ENCODE results near the gene UQCRC1.

UQCRC1 gene

DNA sequence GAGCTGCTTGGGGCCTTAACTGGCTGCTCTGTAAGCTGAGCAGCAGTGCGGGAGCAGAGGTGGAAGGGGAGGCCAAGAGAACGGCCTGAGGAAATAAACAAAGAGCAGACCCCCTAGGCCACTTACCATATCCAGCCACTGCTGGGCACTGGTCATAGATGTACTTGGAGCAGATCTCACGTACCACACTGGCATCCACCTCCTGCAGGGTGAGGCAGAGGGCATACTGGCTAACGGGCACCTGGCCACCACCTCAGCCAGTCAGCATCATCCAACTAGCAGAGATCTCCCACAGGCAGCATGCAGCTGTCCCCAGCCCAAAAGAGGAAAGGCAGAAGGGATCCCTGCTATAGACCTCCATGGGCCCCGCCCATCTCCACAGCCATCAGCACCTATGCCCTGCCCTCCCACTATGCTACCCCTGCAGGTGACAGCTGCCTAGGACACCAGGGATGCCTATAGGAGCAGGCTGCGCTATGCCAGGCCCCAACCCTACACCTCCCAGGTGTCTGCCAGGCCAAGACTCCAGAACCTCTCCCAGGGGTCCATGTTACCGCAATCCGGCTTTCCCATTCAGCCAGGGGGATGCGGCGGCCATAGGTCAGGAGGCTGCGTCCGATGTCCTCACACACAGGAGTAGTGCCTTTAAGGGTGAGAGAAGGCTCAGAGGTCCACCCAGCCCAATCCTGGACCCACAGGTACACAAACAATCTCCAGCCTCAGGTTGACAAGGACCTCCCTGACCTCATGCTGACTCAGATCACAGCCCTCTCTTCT, 9.7 kb downstream of the UQCRC1 start:
- Histone ChIP-seq H3K4me1 (ENCODE audit: insufficient read depth, low read length) (no peaks in the 10 kb centered on the region), H3K36me3 (ENCODE audit: insufficient read depth, low read length) (peaks cover 73% of the 10 kb centered on the region), H3K4me3 (ENCODE audit: low read length) (no peak overlapping the region), H3K9me3 (ENCODE audit: low read length) (no peaks in the 10 kb centered on the region), H3K27me3 (ENCODE audit: insufficient read depth, low read length) (no peaks in the 10 kb centered on the region), H2AFZ (ENCODE audit: low read depth, low read length) (no peak overlapping the region)

DNA sequence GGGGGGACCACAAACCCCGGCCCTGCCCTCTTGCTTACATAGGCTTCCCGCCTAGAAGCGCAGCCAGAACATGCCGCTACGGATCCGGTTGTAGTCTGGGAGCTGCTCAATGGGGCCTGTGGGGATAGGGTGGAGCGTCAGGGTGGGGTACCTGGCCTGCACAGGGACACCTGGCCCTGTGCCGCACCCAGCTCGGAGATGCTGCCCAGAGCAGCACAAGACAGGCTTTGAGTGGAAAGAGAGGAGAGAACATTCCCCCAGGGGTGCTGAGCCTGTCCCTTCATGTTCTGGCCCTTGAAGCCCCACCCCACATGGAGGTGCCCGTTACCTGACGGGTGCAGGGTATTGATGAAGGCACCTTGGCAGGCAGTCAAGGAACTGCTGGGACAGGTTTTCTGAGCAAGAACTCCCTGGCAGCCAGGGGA, 10.4 kb downstream of the UQCRC1 start:
- peaks cover 67% of the 10 kb centered on the region for H3K36me3 ChIP-seq (ENCODE audit: insufficient read depth, low read length)
- H3K4me3 ChIP-seq (ENCODE audit: low read length) = no peak overlapping the region
- no peaks in the 10 kb centered on the region for H3K27me3 ChIP-seq (ENCODE audit: insufficient read depth, low read length)
- H2AFZ ChIP-seq (ENCODE audit: low read depth, low read length) = no peak overlapping the region
- H3K4me1 ChIP-seq (ENCODE audit: insufficient read depth, low read length) = no peaks in the 10 kb centered on the region
- H3K9me3 ChIP-seq (ENCODE audit: low read length) = no peaks in the 10 kb centered on the region

DNA sequence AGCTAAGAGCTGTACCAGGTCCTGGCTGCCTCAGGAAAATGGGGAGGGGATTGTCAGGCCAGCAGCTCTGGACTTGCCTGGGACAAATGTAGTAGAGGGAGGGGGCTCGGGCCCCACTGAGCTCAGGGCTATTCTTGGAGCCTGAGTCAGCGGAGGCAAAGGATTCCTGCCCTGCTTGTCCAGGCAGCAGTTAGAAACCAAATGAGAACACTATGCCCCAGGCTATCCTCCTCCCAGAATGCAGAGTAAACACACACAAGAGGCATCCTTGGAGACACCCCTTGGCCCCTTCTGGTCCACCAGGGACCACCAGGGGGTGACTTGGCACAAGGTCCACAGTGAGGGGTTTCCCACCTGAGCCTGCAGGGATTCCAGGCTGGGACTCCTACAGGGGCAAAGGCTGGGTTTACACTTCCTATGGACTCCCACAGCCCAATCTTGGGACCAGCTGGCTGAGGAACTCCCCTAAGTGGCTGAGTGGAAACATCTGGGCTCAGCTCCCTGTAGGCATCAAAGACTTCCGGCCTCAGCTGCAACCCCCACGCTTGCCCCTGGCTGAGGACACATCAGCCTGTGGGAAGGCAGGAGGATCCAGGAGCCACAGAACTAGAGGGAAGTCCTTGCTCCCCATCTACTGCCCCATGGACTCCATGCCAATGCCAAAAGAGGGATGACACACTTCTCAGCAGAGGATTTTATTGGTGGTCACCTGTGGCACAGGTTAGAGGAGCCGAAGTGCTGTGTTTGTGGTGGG, 10.9 kb downstream of the UQCRC1 start:
- Histone ChIP-seq H3K9me3 (ENCODE audit: low read length) (no peaks in the 10 kb centered on the region), H3K36me3 (ENCODE audit: insufficient read depth, low read length) (peaks cover 61% of the 10 kb centered on the region), H3K4me1 (ENCODE audit: insufficient read depth, low read length) (no peaks in the 10 kb centered on the region)

DNA sequence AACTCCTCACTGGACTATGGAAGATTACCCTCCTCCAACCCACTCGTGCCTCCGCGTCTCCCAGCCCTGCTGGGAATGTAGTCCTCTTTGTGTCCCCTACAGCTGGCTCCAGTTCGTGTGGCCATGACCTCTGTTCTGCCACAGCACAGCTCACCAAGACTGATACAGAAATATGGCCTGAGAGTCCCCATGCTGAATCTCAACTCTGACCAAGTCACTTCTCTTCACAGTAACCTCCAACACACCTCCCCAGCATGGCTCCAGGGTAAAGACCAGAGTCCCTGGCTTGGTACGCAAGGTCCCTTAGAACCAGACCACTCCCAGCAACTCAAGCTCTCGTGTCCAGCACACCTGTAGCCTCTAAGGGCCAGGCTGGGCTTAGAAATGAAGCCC, 12.0 kb downstream of the UQCRC1 start:
- Histone ChIP-seq H3K27me3 (ENCODE audit: insufficient read depth, low read length) (no peaks in the 10 kb centered on the region), H3K36me3 (ENCODE audit: insufficient read depth, low read length) (peaks cover 50% of the 10 kb centered on the region), H2AFZ (ENCODE audit: low read depth, low read length) (no peak overlapping the region), H3K4me3 (ENCODE audit: low read length) (no peak overlapping the region), H3K4me1 (ENCODE audit: insufficient read depth, low read length) (no peaks in the 10 kb centered on the region), H3K9me3 (ENCODE audit: low read length) (no peaks in the 10 kb centered on the region)

More for the DNA sequence above, 10.9 kb downstream of the UQCRC1 start:
- Histone ChIP-seq H3K4me3 (ENCODE audit: low read length) (no peak overlapping the region), H3K27me3 (ENCODE audit: insufficient read depth, low read length) (no peaks in the 10 kb centered on the region), H2AFZ (ENCODE audit: low read depth, low read length) (no peak overlapping the region)

DNA sequence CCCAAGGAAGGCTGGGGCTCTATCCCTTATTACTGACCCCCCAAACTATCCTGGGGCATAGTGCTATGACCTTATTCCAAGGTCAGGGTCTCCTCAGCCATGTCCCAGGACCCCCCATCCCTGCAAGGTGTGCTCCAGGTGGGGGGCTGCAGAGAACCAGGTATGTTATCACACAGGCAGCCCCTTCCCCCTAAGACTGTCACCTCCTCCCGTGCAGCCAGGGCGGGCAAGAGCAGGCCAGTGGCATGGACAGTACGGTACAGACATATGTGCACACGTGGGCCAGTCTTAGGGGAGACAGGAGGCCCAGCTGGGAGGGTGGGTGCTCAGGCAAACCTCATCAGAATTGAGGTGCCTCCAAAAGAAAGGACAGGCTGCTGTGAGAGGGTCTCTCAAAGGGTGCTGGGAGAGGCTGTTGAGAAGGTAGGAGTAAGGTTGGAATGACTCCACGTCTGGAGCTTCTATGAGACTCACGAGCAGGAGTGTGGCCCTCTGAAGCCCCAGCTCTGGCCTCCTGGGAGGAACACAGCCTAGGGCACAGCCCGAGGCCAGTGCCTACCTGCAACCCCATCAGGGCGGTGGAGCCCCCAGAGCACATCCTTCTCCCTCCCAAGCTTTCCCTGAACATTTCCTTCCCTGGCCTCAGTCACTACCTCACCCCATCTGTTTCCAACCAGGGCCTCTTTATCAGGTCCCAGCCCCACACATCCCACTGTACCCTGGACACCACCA, 12.6 kb downstream of the UQCRC1 start:
- Histone ChIP-seq H3K36me3 (ENCODE audit: insufficient read depth, low read length) (peaks cover 47% of the 10 kb centered on the region), H3K4me3 (ENCODE audit: low read length) (no peak overlapping the region), H3K4me1 (ENCODE audit: insufficient read depth, low read length) (no peaks in the 10 kb centered on the region)

DNA sequence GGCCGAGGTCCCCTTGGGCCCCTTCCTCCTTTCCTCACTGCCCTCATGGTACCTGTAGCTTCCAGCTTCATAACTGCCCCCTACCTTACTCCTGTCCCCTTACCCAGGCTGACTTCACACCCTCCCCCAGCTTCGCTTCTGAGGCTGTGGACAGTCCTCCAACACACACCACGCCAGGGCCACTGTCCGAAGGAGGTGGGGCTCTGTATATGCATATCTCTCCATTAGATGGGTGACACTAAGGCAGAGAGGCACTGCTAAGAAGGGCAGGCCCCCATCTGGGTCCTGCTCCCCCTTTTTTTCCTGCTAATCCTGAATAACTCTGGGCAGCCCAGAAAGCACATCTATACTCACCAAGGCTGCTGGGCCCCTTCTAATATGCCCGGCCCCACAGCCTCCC, 13.3 kb downstream of the UQCRC1 start:
- Histone ChIP-seq H3K36me3 (ENCODE audit: insufficient read depth, low read length) (peaks cover 40% of the 10 kb centered on the region), H3K4me3 (ENCODE audit: low read length) (no peak overlapping the region), H2AFZ (ENCODE audit: low read depth, low read length) (no peak overlapping the region), H3K4me1 (ENCODE audit: insufficient read depth, low read length) (no peaks in the 10 kb centered on the region), H3K9me3 (ENCODE audit: low read length) (no peaks in the 10 kb centered on the region), H3K27me3 (ENCODE audit: insufficient read depth, low read length) (no peaks in the 10 kb centered on the region)

More for the DNA sequence above, 12.6 kb downstream of the UQCRC1 start:
- Histone ChIP-seq H2AFZ (ENCODE audit: low read depth, low read length) (no peak overlapping the region), H3K27me3 (ENCODE audit: insufficient read depth, low read length) (no peaks in the 10 kb centered on the region), H3K9me3 (ENCODE audit: low read length) (no peaks in the 10 kb centered on the region)

DNA sequence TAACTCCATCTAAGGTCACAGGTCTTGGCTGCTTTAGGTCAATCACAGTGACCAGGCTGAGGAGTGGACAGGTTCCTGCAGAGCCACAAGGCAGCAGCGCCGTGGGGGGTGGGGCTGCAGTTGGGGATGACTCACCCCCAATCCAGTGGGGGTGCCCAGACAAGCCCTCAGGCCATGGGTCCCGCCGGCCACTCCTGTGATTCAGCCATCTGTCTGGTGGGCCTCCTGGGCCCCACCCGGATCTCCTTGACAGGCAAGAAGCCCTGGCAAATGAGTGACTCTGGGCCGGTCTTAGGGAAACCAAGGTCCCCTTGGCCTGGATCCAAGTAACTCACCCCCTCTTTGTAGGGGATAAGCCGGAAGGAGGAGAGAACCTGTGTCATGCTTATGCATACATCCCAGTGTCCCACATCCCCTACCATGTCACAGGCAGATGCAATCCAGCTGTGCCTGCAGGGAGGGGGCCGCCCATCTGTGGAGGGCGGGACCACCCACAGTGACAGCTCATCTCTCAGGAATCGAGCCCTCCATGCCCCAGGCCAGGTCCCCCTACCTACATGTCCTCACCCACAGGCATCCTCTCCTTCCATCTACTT, 13.8 kb downstream of the UQCRC1 start:
- no peaks in the 10 kb centered on the region for H3K4me1 ChIP-seq (ENCODE audit: insufficient read depth, low read length)
- H3K36me3 ChIP-seq (ENCODE audit: insufficient read depth, low read length) = peaks cover 34% of the 10 kb centered on the region
- H3K9me3 ChIP-seq (ENCODE audit: low read length) = no peaks in the 10 kb centered on the region
- no peak overlapping the region for H3K4me3 ChIP-seq (ENCODE audit: low read length)
- H3K27me3 ChIP-seq (ENCODE audit: insufficient read depth, low read length) = no peaks in the 10 kb centered on the region
- H2AFZ ChIP-seq (ENCODE audit: low read depth, low read length) = no peak overlapping the region

DNA sequence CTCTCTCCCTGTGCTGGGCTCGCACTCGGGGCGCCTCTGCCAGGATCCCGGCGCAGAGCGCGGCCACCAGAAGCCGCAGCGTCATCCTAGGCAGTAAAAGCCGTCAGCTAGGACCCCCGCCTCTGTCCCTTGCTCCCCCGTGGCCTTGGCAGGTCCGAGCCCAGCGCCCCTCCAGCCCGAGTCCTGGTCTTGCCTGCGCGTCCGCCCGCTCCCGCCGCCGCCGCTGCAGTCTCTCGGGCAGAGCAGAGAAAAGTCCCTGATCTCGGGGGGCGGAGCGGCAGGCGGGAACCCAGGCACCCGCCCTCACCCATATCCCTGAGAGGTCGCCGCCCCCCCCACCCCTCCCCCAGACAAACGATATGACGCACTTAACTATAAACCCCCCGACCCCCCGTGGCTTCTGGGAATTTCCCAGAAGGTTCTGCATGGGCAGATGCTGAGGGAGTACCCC, 14.3 kb downstream of the UQCRC1 start, which contains the start of gene COL7A1:
TSS of gene COL7A1 (minus strand) at position 255 of the 451 bp plus-strand sequence. CDS start at position 85, 170 bp downstream.
- H2AFZ ChIP-seq (ENCODE audit: low read depth, low read length) = no peak within 1 kb of the TSS
- no peaks in the 10 kb centered on the region for H3K4me1 ChIP-seq (ENCODE audit: insufficient read depth, low read length)
- no peaks in the 10 kb centered on the region for H3K27me3 ChIP-seq (ENCODE audit: insufficient read depth, low read length)
- peaks cover 29% of the 10 kb centered on the region for H3K36me3 ChIP-seq (ENCODE audit: insufficient read depth, low read length)
- H3K9me3 ChIP-seq (ENCODE audit: low read length) = no peaks in the 10 kb centered on the region
- no peak within 1 kb of the TSS for H3K4me3 ChIP-seq (ENCODE audit: low read length)

DNA sequence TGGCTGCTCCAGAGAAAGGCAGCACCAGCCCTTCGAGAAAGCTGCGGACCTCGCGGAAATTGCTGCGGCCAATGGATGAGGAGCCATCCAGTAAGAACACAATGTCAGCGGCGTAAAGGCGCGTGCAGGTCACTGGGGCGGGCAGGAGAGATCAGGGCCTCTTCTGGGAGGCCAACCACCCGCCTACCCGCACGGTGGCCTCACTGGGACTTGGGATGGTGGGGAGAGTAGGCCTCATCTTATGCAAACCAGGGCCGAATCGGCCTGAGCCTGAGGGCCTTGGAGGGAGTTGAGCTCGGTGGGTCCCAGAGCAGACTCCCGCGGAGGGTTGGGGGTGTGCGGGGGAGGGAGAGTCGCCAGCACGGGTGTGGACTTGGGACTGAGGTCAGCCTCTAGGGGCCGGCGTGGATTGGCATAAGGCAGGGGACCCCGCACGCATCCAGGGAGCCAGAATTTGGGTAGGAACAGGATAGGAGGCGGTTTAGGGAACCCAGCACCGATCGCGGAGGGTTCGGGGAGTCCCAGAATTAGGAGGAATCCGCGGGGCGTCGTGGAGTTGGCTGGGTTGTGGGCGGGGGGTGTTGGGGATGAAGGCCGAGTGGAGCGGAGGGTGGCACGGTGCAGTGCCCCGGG, 14.9 kb downstream of the UQCRC1 start:
- H3K4me1 ChIP-seq (ENCODE audit: insufficient read depth, low read length) = no peaks in the 10 kb centered on the region
- no peaks in the 10 kb centered on the region for H3K27me3 ChIP-seq (ENCODE audit: insufficient read depth, low read length)
- peaks cover 24% of the 10 kb centered on the region for H3K36me3 ChIP-seq (ENCODE audit: insufficient read depth, low read length)
- H3K9me3 ChIP-seq (ENCODE audit: low read length) = no peaks in the 10 kb centered on the region
- H2AFZ ChIP-seq (ENCODE audit: low read depth, low read length) = no peak overlapping the region
- no peak overlapping the region for H3K4me3 ChIP-seq (ENCODE audit: low read length)

DNA sequence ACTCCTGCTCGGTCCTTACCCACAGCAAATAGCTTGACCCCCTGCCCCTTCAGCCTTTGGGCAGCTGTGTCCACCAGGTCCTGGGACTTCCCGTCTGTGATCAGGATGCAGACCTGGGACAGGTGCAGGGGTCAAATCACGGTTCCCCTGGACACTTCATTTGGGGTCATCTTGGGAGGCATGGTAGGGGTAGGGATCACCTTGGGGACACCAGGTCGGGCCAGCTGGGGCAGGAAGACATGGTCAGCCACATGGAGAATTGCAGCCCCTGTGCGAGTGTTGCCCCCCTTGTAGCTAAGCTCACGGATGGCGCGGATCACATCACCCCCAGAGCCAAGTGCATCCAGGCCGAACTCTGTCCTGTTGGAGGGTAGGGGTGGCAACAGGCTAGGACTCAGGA, 16.1 kb downstream of the UQCRC1 start:
- Histone ChIP-seq H3K36me3 (ENCODE audit: insufficient read depth, low read length) (peaks cover 12% of the 10 kb centered on the region), H2AFZ (ENCODE audit: low read depth, low read length) (no peak overlapping the region), H3K4me3 (ENCODE audit: low read length) (no peak overlapping the region), H3K4me1 (ENCODE audit: insufficient read depth, low read length) (no peaks in the 10 kb centered on the region), H3K27me3 (ENCODE audit: insufficient read depth, low read length) (no peaks in the 10 kb centered on the region), H3K9me3 (ENCODE audit: low read length) (no peaks in the 10 kb centered on the region)

DNA sequence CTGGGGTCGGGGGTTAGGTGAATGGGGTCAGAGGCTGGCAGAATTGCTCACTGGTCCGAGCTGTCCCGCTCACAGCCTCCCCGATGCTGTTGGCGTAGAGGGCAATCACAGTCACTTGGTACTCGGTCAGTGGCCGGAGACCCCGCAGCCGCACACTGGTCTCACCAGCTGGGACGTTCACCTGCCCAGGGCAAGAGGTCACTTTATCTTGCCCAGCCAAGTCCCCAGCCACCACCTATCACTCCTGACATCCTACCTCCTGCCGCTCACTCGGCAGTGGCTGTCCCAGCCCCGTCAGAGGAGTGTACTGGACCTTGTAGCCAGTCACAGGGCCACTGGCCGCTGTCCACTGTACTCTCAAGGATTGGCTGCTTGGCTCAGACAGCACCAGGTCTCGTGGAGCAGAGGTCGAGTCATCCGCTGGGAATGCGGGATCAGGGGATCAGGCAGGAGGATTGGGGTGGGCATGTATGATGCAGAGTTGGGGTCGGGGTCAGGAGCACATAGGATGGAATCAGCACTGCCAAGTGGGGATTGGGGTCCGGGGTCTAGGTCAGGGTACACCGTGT, 16.8 kb downstream of the UQCRC1 start:
- Histone ChIP-seq H3K36me3 (ENCODE audit: insufficient read depth, low read length) (peaks cover 4% of the 10 kb centered on the region), H2AFZ (ENCODE audit: low read depth, low read length) (no peak overlapping the region), H3K9me3 (ENCODE audit: low read length) (no peaks in the 10 kb centered on the region), H3K27me3 (ENCODE audit: insufficient read depth, low read length) (no peaks in the 10 kb centered on the region), H3K4me3 (ENCODE audit: low read length) (no peak overlapping the region), H3K4me1 (ENCODE audit: insufficient read depth, low read length) (no peaks in the 10 kb centered on the region)

DNA sequence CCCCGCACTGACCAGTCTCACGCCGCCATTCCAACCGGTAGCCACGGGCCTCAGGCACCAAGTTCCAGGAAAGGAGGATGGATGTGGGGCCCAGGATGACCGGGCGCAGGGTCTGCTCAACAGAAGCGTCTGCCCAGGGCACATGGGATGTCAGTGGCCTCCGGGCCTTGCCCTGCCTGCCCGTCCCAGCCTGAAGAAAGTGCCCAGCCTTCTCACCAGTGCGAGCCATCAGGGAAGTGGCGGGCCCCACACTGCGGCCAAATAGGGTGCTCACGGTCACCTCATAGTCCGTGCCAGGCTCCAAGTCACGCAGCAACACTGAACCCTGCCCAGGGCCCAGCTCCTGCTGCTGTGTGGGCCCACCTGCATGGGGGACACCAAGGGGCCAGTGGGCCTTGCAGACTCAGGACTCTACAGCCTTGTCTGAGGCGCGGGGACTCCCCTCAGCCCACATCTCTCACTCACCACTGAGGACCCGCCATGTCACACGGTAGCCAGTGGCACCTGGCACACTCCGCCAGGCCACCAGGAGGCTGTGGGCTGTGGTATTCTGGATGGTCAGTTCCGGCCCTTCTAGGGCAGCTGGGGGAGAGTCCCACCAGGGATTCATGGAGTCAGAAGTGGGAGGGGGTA, 17.4 kb downstream of the UQCRC1 start:
- Histone ChIP-seq H3K27me3 (ENCODE audit: insufficient read depth, low read length) (no peaks in the 10 kb centered on the region), H2AFZ (ENCODE audit: low read depth, low read length) (no peak overlapping the region), H3K9me3 (ENCODE audit: low read length) (no peaks in the 10 kb centered on the region), H3K4me3 (ENCODE audit: low read length) (no peak overlapping the region), H3K36me3 (ENCODE audit: insufficient read depth, low read length) (no peaks in the 10 kb centered on the region), H3K4me1 (ENCODE audit: insufficient read depth, low read length) (no peaks in the 10 kb centered on the region)
